Cerebellar cortex (tissue), 1 donor: ENCODE measurements around the gene PPP1R12A.
"Not testable (repeated sequence)": the region's sequence is repeated elsewhere in the genome, so short reads cannot be mapped to it uniquely, and the experiment has no call there.

Source experiments
- DNase-seq: peaks from one replicate; pipeline ENCODE4 v3.0.0-alpha.2; 2015; ENCODE audit warnings: low spot score

Gene PPP1R12A

DNA sequence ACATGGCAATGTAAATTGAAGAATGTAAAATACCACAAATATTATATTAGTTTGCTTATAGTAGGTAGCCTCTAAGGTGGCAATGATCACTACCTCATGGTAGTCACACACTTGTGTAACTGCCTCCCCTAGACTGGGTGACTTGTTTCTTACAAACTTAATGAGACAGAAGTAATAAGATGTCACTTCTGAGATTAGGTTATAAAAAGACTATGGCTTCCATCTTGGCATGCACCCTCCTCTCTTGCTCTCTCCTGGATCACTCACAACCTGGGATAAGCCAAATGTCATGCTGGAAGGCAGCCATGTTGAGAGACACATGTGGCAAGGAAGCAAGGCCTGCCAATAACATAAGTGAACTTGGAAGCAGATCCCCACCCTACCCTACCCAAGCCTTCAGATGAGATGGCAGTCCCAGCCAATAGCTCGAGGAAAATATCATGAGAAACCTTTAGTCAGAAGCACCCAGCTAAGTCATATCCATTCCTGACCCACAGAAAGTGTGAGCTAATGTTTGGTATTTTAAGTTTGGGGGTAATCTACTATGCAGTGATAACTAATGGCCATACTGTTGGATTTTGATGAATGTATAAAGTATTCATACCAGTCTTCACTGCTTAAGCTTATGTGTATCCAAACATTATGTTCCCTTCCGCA, 43.3 kb downstream of the PPP1R12A start:
- DNase-seq, result peak; percentile 31

DNA sequence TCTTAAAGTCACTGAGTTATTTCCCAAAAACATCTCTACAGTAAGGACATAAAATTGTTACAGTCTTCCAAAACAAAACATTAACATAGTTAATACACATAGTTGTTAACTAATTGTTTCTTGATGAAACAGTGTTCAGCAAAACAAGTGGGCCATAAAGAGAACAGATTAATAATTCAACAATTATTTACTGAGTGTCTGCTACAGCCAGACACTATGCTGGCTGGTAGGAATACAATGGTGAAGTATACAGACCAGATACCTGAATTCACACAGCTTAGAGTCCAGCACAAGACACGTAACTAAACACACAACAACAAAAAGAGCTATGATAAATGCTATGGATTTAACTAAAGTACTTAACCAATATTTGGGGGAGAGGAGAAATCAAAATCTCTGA, 47.0 kb downstream of the PPP1R12A start:
- DNase-seq, result no peak

DNA sequence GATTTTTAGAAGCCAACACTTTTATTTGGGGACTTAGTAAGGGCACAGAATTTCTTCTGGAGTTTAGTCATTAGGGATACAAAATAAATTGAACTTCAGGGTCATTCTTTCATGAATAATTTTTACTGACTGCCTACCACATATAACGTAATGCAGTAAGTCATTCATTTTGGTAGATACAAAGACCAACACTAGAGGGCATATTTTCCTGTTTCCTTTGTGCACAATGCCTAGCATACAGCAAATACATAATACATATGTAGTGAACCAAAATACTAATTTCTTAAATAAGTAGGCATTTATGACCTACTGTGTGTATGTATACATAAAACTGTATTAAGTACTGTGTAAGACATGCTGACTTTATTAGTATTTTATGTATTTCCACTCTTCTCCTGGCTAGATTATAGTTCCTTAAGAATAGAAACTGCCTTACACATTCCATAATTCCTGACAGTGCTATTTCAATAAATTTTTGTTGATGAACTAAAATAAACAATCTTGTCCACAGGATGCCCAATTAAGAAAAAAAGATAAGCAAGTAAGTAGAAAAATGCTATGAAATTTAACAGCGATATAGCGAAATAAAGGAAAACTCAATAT, 47.9 kb downstream of the PPP1R12A start:
- peak; percentile 54 for DNase-seq

DNA sequence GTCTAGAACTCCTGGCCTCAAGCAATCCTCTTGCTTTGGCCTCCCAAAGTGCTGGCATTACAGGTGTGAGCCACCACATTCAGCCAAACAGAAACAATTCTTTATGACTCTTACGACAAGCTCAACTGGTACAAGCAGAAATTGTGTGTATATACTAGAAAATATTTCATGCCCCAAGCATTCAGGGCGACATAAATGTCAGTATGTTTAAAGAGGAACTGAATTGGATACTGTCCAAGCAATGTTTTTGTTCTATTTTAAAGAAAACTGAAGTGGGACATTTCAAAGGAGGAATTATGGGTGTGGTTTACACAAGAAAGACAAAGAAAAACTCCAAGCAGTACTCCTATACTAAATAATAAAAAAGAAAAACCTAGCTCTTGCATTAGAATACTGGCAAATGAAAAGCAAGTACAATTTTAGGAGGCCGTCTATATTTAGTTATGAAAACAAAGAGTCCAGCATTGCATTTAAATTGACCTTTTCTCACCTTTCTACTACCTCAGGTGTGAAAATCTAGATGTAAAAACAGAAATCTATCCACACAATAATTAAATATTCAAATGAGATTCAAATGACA, 48.9 kb downstream of the PPP1R12A start:
- no peak for DNase-seq

DNA sequence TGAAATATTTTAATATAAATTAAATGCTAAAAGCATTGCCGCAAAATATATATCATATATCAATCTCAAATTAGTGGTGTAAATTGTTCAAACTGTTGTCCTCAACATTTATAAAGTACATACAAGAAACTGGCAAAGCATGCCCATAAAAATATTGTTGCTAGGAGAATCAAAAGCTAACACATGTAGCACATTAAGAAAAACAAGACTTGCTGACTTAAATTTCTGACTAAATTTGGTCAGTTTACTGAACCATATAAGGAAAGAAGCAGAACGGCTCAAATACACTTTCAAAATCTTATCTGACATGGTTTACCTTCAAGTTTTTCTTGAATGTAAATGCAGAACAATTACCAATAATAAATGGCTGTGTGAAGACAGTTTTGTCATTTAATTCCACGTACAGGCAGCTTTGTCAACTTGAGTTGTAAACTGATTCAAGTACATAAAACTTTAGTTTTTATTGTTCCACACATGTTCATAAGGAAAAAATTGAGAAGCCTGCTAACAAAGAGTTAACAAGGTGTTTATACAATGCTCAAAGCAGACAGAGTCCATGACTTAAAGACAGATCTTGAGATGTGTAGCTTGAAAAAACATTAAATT, 50.4 kb downstream of the PPP1R12A start:
- no peak for DNase-seq

DNA sequence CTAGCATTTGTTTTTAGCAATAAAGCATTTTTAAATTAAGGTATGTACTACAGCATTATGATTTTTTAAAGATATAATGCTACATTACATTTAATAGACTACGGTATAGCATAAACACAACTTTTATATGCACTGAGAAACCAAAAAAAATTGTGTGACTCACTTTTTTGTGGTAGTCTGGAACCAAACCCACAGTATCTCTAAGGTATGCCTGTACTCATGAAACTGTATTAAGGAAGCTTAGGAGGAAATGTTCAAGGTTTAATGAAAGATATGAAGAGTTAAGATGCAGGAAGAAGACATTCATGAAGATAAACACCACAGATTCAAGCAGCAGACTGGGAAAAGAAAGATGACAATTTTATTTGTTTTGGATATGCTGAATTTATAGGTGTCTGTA, 51.7 kb downstream of the PPP1R12A start:
- no peak for DNase-seq

DNA sequence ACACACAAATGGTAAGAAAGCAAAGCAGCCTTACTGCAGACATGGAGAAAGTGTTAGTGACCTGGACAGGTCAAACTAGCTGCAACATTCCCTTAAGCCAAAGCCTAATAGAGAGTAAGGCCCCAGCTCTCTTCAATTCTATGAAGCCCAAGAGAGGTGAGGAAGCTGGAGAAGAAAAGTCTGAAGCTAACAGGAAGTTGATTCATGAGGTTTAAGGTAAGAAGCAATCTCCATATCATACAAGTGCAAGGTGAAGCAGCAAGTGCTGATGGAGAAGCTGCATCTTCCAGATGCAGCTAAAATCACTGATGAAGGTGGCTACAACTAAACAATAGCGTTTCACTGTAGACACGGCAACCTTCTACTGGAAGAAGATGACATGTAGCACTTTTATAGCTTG, 53.5 kb downstream of the PPP1R12A start:
- no peak for DNase-seq

DNA sequence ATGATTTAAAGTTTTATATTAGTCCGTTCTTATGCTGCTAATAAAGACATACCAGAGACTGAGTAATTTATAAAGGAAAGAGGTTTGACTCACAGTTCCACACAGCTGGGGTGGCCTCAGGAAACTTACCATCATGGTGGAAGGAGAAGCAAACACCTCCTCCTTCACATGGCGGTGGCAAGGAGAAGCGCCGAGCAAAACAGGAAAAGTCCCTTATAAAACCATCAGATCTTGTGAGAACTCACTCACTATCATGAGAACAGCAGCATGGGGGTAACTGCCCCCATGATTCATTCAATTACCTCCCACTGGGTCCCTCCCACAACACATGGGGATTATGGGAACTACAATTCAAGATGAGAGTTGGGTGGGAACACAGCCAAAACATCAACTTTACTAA, 56.4 kb downstream of the PPP1R12A start:
- not testable (repeated sequence) for DNase-seq

DNA sequence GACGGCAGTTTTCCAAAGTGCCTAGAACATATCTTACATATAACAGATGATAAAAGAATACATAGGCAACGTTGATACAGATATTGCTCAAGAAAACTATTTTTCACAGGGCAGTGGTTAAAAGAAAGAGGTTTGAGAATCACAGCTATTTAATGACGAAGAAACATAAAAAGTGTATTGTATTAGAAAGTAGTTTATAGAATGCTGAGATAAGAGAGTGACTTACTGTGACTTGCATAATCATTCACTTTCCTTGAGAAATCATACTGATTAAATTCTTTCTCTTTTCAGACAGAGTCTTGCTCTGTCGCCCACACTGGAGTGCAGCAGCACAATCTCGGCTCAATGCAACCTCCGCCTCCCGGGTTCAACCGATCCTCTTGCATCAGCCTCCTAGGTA, 57.7 kb downstream of the PPP1R12A start:
- no peak for DNase-seq

DNA sequence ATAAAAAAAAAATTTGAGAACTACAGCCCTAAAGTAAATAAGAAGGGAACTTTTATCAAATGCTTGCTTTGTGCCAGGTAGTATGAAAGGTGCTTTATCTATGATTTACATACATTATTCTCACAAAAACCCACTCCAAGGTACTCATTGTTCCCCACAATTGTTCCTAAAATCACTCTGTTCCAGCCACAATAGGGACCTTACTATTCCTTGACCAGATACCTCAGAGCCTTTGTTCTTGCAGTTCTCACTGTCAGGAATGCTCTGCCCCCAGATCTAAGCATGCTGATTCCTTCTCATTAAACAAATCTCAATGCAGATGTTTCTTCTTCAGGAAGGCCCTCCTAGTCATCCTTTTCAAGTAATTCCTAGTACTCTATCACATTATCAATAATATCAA, 60.2 kb downstream of the PPP1R12A start:
- no peak for DNase-seq

DNA sequence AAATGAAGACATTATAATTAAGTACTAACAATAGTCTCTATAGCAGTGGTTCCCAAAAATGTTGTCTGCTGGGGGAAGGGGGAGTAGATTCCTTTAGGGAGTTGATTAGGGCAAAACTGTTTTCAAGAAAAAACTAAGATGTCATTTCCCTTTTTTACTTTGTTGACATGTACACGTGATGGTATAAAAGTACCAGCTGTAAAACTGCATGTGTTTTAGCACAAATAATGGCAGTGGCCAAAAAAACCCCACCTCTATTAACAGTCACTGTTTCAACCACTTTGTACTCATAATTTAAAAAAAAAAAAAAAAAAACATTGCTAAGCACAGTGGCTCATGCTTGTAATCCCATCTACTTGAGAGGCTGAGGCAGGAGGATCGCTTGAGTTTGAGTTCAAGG, 61.7 kb downstream of the PPP1R12A start:
- DNase-seq, result no peak

DNA sequence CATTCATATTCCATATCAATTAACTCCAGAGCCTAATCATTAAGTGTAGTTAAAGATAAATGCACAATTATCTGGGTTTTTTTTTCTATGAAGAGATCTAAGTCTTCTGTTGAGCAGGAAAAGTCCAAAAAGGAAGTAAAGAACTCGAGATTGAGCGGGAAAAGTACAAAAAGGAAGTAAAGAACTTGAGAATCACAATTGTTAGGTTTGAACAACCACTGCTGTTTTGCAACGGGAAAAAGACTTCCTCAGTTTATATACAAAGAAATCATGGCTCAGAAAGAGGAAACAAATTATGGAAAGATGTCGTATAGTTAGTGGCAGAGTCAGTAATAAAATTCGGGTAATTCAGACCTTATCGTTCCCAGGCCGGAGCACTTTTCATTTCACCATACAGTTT, 63.3 kb downstream of the PPP1R12A start:
- DNase-seq, result no peak

DNA sequence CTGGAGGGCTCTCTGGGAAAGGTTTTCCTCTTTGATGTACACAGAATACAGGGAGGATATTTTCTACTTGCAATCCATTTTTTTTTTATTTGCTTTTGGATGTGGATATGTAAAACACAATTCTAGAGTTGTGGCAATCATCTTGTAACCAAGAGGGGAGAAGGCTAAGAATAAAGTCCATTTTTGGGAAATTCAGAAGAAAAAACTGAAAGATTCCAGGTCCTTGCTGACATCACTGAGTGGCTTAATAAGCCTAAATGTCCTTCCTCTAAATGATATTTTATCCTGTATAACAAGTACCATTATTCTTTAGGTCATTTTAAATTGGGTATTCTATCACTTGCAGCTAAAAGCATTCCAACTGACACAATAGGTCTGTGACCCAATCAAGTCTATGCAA, 64.0 kb downstream of the PPP1R12A start:
- no peak for DNase-seq

DNA sequence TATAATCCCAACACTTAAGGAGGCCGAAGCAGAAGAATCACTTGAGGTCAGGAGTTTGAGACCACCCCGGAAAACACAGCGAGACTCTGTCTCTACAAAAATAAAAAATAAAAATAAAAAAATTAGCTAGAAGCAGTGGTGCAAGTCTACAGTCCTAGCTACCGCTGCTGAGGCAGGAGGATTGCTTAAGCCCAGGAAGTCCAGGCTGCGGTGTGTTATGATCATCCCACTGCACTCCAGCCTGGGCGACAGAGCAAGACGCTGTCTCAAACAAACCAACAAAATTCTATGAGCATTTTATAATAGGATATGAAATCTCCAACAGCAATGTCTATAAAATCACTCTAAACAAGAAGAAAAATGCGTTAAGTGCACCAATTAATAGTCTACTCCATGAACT, 75.3 kb downstream of the PPP1R12A start:
- DNase-seq, result no peak

DNA sequence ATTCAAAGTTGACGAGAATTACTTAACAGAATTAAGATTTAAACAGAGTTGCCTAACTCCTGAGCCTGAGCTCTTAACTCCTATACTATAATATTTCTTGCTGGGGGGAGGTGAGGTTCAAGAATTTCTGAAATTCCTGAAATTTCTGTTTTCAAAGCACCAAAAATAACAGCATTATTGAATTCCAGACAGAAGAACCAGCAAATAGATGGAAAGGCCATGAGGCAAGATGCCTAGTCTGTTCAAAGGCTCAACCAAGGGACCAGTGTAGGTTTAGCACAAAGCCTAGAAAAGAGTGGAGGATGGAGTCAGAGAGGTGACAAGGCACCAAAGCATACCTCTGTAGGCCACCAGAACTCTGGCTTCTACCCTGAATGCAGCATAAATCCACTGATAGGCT, 76.4 kb downstream of the PPP1R12A start:
- DNase-seq, result no peak

DNA sequence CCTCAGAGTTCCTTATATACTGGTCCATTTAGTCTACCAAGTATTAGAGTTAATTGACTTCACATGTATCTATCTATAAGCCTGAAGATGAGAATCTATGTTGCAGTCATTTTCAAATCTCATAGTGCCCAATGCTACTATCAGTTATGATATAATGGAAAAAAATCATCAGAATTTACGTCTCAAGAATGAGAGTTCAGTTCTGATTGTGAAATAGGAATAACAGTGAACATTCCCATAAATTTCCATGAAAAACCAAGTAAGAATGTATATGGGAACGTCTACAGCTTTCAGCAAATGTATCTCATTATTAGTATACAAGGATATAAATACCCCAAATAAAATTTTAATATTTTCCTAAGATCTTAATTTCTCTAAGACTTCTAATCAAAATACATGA, 77.2 kb downstream of the PPP1R12A start:
- no peak for DNase-seq

DNA sequence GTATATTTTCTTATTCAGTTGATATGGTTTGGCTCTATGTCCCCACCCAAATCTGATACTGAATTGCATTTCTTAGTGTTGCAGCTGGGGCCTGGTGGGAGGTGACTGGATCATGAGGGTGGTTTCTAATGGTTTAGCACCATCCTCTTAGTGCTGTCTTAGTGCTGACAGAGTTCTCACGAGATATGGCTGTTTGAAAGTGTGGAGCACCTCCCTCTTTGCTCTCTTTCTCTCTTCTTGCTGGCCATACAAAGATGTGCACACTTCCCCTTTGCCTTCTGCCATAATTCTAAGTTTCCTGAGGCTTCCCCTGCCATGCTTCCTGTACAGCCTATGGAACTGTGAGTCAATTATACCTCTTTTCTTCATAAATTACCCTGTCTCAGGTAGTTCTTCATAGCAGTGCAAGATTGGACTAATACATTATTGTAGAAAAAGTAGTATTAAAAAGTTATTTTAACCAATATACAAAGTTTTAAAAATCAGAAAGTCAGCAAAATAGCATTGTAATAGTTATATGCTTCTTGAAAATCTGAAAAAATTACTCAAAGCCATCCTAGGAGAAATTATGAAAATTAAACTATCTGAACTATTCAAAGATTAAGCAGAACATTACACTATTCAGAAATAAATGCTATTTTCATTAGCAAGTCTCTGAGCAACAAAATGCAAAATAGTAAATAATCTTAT, 84.1 kb downstream of the PPP1R12A start:
- DNase-seq, result no peak

DNA sequence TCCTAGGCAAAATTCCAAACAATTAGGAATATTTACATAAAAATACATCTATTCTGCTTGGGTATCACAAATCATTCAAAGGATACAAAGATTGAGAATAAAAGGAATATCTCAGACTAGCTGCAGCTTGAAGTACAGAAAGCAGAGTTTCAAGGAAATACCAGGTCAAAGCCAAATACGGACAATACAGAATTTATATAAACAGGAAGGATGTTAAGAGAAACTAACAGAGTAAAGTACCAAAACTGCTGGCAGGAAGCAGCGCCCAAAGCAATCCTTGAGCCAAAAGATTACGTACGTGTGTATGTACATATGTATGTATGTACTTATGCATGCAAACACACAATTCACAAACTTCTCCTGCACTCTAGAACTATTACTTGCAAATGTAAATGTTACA, 86.6 kb downstream of the PPP1R12A start:
- DNase-seq, result no peak

DNA sequence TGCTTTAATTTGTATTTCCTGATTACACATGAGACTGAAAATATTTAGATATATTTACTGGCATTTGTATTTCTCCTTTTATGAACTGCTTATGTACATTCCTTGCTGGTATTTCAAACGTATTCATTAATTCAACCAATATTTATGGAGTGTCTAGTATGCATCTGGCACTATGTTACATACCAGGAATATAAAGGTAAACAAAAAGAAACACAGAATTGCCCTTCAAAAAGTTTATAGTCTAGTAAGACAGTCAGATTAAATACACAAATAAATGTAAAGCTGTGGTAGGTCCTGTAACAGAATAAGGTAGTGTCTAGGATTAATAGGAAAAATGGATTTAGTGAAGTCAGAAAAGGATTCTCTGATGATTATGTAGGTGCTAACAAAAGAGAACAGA, 87.5 kb downstream of the PPP1R12A start:
- no peak for DNase-seq

DNA sequence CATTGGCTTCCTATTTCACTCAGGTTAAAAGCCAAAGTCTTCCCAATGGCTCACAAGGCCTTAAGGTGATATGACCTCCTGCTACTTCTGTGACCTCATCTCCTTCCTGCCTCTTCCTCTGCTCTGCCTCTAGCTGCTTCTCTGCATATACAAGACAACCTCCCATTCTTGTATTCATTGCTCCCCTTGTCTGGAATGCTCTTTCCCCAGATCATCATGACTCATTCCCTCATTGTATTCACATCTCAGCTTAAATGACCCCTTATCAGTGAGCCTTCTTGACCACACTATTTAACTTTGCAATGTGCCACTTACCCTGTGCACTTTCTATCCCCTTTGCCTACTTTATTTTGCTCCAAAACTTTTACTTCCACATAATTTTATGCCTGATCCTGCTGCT, 90.2 kb downstream of the PPP1R12A start:
- DNase-seq, result no peak

DNA sequence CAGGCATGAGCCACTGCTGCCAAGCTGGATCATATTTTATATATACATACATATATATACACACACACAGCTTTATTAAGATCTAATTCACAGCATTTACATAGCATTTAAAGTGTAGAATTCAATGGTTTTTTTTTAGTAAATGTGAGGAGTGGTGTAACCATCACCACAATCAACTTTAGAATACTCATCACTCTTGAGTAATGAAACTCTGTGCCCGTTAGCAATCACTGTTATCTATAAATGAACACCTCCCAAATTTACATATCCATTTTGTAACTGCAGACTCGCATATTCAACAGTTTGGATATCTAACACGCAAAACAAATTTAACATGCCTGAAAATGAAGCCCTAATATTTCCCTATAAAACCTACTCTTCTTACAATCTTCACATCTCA, 90.9 kb downstream of the PPP1R12A start:
- no peak for DNase-seq

DNA sequence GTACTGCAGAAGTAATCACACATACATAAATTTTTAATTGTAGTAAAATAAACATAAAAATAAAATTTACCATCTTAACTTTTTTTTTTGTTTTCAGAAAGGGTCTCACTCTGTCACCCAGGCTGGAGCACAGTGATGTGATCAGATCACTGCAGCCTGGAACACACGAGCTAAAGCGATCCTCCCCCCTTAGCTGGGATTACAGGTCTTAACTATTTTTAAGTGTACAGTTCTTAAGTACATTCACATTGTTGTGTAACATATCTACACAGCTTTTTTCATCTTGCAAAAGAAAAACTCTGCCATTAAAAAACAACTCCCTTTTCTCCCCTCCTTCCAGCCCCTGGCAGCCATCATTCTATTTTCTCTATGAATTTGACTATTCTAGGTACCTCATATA, 92.3 kb downstream of the PPP1R12A start:
- no peak for DNase-seq

DNA sequence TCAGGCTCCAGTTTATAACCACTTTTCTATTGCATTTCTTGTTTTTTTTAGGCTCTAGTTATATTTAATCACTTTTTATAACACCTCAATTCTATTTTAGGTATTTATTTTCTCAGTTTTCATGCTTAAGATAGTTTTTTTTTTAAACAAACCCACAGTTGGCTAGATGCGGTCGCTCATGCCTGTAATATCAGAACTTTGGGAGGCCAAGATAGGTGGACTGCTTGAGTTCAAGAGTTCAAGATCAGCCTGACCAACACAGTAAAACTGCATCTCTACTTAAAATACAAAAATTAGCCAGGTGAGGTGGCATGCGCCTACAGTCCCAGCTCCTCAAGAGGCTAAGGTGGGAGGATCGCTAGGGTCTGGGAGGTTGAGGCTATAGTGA, 93.0 kb downstream of the PPP1R12A start:
- DNase-seq, result no peak
